ENCODE data around the gene RFT1.
"Not testable (repeated sequence)": the region's sequence is repeated elsewhere in the genome, so short reads cannot be mapped to it uniquely, and the experiment has no call there.

RFT1 gene

GRCh38 chr3:53162672-53163443 lies 32.6 kb upstream of the RFT1 start:
- DNase-seq, result no peak

- DNase-seq, result no peak
Measured at GRCh38 chr3:53161820-53162671, 31.8 kb upstream of the RFT1 start.

- no peak for DNase-seq
Measured at GRCh38 chr3:53161450-53161819, 31.2 kb upstream of the RFT1 start.

- peak; percentile 75 for DNase-seq
Measured at GRCh38 chr3:53160660-53161449, 30.6 kb upstream of the RFT1 start, which contains the start of gene PRKCD. PRKCD (plus strand) TSS chr3:53161209; CDS start chr3:53178423, 17,214 bp downstream.

GRCh38 chr3:53160061-53160659 lies 29.9 kb upstream of the RFT1 start:
- no peak for DNase-seq

GRCh38 chr3:53159156-53160060 lies 29.2 kb upstream of the RFT1 start:
- DNase-seq, result no peak

- DNase-seq, result no peak
Measured at GRCh38 chr3:53158765-53159155, 28.5 kb upstream of the RFT1 start.

- no peak for DNase-seq
Measured at GRCh38 chr3:53157974-53158580, 27.8 kb upstream of the RFT1 start.

GRCh38 chr3:53156368-53156834 lies 26.2 kb upstream of the RFT1 start:
- DNase-seq, result no peak

- DNase-seq, result no peak
Measured at GRCh38 chr3:53155760-53156159, 25.5 kb upstream of the RFT1 start.

- peak; percentile 43 for DNase-seq
Measured at GRCh38 chr3:53154881-53155285, 24.6 kb upstream of the RFT1 start.

- no peak for DNase-seq
Measured at GRCh38 chr3:53153980-53154379, 23.7 kb upstream of the RFT1 start.

- no peak for DNase-seq
Measured at GRCh38 chr3:53153264-53153823, 23.1 kb upstream of the RFT1 start.

- DNase-seq, result no peak
Measured at GRCh38 chr3:53151870-53152660, 21.8 kb upstream of the RFT1 start.

GRCh38 chr3:53151465-53151864 lies 21.2 kb upstream of the RFT1 start:
- DNase-seq, result no peak

- DNase-seq, result not testable (repeated sequence)
Measured at GRCh38 chr3:53151086-53151438, 20.8 kb upstream of the RFT1 start.

- DNase-seq, result peak; percentile 15
Measured at GRCh38 chr3:53150247-53151085, 20.2 kb upstream of the RFT1 start.

GRCh38 chr3:53149699-53150098 lies 19.5 kb upstream of the RFT1 start:
- DNase-seq, result no peak
